Adrenal gland (tissue), 5 donors: Measurements from ENCODE around the gene SLC25A38.

ENCODE experiments used
- POLR2A ChIP-seq, 2 donors: fragments of 450-650 bp; IDR thresholded peaks; one replicate each; pipeline ENCODE4 v1.6.1; 2017; ENCODE audit warnings: antibody characterized with exemption in 2 of 2, mild to moderate bottlenecking in 2 of 2, moderate library complexity in 1 of 2
- TF ChIP-seq, protein P1 (sequence below), 6 experiments: fragments of 450-650 bp in 4 of 6; fragments of 200-600 bp in 2 of 6; sonication (generic) in 1 of 6; IDR thresholded peaks; 1 replicate in 5 of 6; 2 replicates in 1 of 6; pipeline versions ENCODE4 v1.5.1 to v1.8.0; 2016 to 2021; ENCODE audit warnings: antibody characterized with exemption in 6 of 6, mild to moderate bottlenecking in 2 of 6, moderate library complexity in 1 of 6
- donor health status: DM: no; HTN: no; CAD: no.

DNA sequence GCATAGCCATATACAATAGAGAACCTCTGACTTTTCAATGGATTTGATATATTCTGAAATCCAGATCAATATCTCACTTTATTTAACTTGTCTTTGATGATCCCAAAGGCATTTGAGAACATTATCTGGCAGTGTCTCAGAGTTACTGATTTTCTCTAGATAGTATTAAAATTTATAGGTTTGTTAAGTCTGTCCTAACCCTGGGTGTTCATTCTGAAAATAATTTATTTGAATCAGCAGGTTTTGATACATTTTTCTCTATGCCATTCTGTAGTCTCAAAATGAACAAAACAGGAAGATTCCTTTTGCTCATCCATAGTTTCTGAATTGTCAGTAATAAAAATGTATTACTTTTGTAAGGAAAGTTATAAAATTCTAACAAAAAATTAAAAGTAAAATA lies 39.4 kb upstream of the SLC25A38 start:
- TF ChIP-seq POLR2A (IDR thresholded peaks at IDR 0.05): no peak
- TF ChIP-seq, protein P1, sequence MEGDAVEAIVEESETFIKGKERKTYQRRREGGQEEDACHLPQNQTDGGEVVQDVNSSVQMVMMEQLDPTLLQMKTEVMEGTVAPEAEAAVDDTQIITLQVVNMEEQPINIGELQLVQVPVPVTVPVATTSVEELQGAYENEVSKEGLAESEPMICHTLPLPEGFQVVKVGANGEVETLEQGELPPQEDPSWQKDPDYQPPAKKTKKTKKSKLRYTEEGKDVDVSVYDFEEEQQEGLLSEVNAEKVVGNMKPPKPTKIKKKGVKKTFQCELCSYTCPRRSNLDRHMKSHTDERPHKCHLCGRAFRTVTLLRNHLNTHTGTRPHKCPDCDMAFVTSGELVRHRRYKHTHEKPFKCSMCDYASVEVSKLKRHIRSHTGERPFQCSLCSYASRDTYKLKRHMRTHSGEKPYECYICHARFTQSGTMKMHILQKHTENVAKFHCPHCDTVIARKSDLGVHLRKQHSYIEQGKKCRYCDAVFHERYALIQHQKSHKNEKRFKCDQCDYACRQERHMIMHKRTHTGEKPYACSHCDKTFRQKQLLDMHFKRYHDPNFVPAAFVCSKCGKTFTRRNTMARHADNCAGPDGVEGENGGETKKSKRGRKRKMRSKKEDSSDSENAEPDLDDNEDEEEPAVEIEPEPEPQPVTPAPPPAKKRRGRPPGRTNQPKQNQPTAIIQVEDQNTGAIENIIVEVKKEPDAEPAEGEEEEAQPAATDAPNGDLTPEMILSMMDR (IDR thresholded peaks at IDR 0.05): no peak
